Renal cortical epithelial cell (primary cell): Measurements from ENCODE around the gene APOD. TPM values are rescaled to one million over a fixed set of nuclear protein-coding genes. Genes with fewer than 3 reads are reported as not detected.

Experiments
- DNase-seq: peaks from one replicate; pipeline ENCODE4 v3.0.0-alpha.2; 2011; ENCODE audit warnings: low read depth
- total RNA-seq: library from RNA; depleted of rRNA; stranded (reverse); fragments of >200 nt; gene quantifications from 2 replicates; pipeline ENCODE4 v1.2.3, GENCODE V29; 2014

APOD gene
- total RNA-seq, 1 donor from 2014 or later: not detected

- DNase-seq: no peak
Measured at GRCh38 chr3:195524171-195524896, 59.4 kb downstream of the APOD start.

GRCh38 chr3:195522254-195523023, 61.3 kb downstream of the APOD start:
- no peak for DNase-seq

Other genes starting within 250 kb of the APOD start
- 34.9 and 45.6 TPM in 2 replicates for gene ACAP2, start 140.9 kb downstream of the APOD start, total RNA-seq
- 106 and 150 TPM in 2 replicates for gene PPP1R2, start 40.6 kb downstream of the APOD start, total RNA-seq
- 1.1 and 4.7 TPM in 2 replicates for gene MUC20, start 137.0 kb upstream of the APOD start, total RNA-seq
- 0.05 and 3.5 TPM in 2 replicates for gene MUC4, start 228.0 kb upstream of the APOD start, total RNA-seq